ENCODE data around the gene SLC4A1AP. TPM values are rescaled to one million over a fixed set of nuclear protein-coding genes. Genes with fewer than 3 reads are reported as not detected.

Gene SLC4A1AP
- total RNA-seq, 3 donors from 2014 or later, result 32.7 to 37.5 (median 32.7) TPM

DNA sequence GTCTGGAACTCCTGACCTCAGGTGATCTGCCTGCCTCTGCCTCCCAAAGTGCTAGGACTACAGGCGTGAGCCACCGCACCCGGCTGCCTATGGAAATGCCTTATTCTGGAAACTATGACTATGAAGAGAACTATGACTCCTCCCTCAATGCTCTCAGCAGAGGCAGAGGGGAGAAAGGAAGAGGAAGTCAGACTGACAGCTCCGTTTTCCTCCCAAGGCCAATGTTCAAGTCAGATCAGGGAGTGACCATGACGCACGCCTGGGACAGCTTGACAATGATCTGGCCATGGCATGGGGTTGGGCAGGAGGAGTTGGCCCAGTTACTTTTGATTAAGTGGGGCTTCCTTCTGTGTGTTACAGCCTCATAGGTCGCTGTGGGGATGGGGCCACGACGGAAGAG, 63.6 kb downstream of the SLC4A1AP start:
- no peak for ATAC-seq
- Mint-ChIP-seq H3K27me3 (ENCODE audit: low read depth) (no peaks in the 10 kb centered on the region), H3K4me1 (ENCODE audit: low read depth) (peaks cover 3% of the 10 kb centered on the region), H3K4me3 (no peak overlapping the region), H3K9me3 (no peaks in the 10 kb centered on the region), H3K36me3 (ENCODE audit: insufficient read depth) (no peaks in the 10 kb centered on the region)
- DNase-seq, result no peak

DNA sequence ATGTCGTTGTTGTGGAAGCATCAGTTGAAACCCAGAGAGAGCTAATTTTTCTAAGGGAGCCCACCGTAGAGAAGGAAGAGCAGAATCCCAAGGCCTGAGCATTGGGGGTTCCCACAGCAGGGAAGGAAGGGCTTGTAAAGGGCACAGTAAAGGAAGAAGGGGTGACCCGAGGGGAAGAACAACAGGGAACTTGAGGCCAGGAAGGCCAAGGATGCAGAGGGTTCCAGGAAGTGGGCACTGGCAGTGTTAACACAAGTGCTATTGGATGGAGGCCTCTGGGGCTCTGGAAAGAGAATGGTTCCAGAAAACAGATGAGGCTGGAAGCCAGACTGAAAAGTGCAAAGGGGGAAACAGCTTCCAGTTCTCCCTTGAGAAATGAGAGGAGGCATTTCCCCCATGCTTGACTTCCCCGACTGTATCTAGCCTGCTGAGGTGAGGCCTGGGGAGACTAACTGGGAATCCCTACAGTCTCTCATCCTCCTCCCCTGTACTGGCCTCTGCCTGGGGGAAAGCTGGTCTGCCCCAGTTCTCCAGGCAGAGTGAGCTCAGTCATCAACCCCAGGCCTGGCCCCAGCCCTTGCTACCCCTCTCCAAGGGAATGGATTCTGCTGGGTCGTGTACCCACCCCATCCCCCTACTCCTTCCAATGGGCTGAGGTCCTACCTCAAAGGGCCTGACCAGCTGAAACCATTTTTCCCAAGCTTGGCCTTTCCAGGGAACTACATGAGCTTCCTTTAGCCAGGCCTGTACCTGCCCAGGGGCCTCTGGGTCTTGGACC, 64.6 kb downstream of the SLC4A1AP start:
- Mint-ChIP-seq H3K4me1 (ENCODE audit: low read depth) (peaks cover 3% of the 10 kb centered on the region), H3K36me3 (ENCODE audit: insufficient read depth) (no peaks in the 10 kb centered on the region), H3K27me3 (ENCODE audit: low read depth) (no peaks in the 10 kb centered on the region), H3K9me3 (no peaks in the 10 kb centered on the region), H3K4me3 (no peak overlapping the region)
- DNase-seq (no peak), ATAC-seq (no peak)

DNA sequence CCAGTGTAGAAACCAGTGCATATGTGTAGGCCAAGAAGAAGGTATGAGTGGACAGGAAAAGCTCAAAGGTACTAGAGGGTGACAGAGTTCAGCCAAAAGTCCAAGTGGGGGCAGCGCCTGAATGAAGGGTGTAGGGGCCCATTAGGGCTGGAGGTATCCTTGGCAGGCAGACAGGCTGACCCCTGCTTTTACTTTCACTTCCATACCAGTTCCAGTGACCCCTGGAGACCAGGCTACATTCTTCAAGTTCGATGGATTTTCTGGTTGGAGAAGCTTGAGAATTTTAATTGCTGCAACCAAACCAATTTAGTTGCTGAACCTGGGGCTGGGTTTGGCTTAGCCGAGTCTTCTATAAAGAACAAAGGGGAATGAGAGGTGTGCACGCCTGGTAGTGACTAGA, 65.5 kb downstream of the SLC4A1AP start:
- no peaks in the 10 kb centered on the region for H3K36me3 Mint-ChIP-seq (ENCODE audit: insufficient read depth)
- ATAC-seq, result no peak
- no peak overlapping the region for H3K4me3 Mint-ChIP-seq
- H3K27me3 Mint-ChIP-seq (ENCODE audit: low read depth), result no peaks in the 10 kb centered on the region
- H3K9me3 Mint-ChIP-seq, result no peaks in the 10 kb centered on the region
- no peak for DNase-seq
- peaks cover 3% of the 10 kb centered on the region for H3K4me1 Mint-ChIP-seq (ENCODE audit: low read depth)

GRCh38 chr2:27729614-27730013, 65.9 kb downstream of the SLC4A1AP start:
- Mint-ChIP-seq H3K36me3 (ENCODE audit: insufficient read depth) (no peaks in the 10 kb centered on the region), H3K9me3 (no peaks in the 10 kb centered on the region), H3K4me1 (ENCODE audit: low read depth) (peaks cover 5% of the 10 kb centered on the region), H3K4me3 (no peak overlapping the region), H3K27me3 (ENCODE audit: low read depth) (no peaks in the 10 kb centered on the region)
- DNase-seq (no peak), ATAC-seq (no peak)

GRCh38 chr2:27730261-27730662, 66.6 kb downstream of the SLC4A1AP start:
- Mint-ChIP-seq H3K27me3 (ENCODE audit: low read depth) (no peaks in the 10 kb centered on the region), H3K4me1 (ENCODE audit: low read depth) (peaks cover 11% of the 10 kb centered on the region), H3K9me3 (no peaks in the 10 kb centered on the region), H3K36me3 (ENCODE audit: insufficient read depth) (no peaks in the 10 kb centered on the region), H3K4me3 (no peak overlapping the region)
- no peak for DNase-seq
- ATAC-seq, result no peak

- ATAC-seq, result no peak
- no peaks in the 10 kb centered on the region for H3K27me3 Mint-ChIP-seq (ENCODE audit: low read depth)
- no peaks in the 10 kb centered on the region for H3K36me3 Mint-ChIP-seq (ENCODE audit: insufficient read depth)
- no peaks in the 10 kb centered on the region for H3K9me3 Mint-ChIP-seq
- H3K4me3 Mint-ChIP-seq, result no peak overlapping the region
- H3K4me1 Mint-ChIP-seq (ENCODE audit: low read depth), result peaks cover 15% of the 10 kb centered on the region
- DNase-seq, result no peak
Measured at GRCh38 chr2:27730980-27731691, 67.4 kb downstream of the SLC4A1AP start.

GRCh38 chr2:27734305-27734704, 70.6 kb downstream of the SLC4A1AP start:
- ATAC-seq (no peak), DNase-seq (no peak)
- Mint-ChIP-seq H3K27me3 (ENCODE audit: low read depth) (no peaks in the 10 kb centered on the region), H3K4me3 (no peak overlapping the region), H3K4me1 (ENCODE audit: low read depth) (peaks cover 15% of the 10 kb centered on the region), H3K9me3 (no peaks in the 10 kb centered on the region), H3K36me3 (ENCODE audit: insufficient read depth) (no peaks in the 10 kb centered on the region)

DNA sequence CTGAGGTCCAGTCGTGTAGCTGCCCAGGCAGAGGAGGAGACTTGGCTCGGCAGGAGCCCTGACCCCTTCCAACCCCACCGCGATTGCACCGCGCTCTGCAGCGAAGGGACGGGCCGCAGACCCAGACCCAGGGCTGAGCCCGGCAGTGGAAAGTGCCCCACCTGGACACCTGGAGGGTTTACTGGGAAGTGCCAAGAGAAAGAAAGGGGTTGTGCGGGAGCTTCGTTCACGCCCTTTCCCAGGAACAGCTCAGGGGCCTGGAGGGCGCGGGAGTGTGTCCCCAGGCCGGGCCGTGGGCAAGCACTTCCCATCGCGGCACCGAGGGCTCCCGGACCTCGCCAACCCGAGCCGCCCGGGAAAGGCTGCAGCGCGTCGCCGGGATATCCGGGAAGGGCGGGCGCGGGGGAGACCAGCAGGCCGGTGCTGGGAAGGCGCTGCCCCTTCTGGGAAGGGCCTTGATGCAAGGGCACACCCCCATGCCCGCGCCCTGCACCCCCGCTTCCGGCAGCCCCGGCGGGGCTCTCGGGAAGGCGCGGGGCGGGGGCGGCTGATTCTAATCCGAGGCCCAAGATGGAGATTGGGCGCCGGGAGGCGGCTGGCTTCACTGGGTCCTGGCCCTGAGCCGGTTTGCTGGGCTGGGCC, 71.7 kb downstream of the SLC4A1AP start:
- H3K4me3 Mint-ChIP-seq, result peak overlapping the region; percentile 59
- peaks cover 15% of the 10 kb centered on the region for H3K4me1 Mint-ChIP-seq (ENCODE audit: low read depth)
- no peaks in the 10 kb centered on the region for H3K27me3 Mint-ChIP-seq (ENCODE audit: low read depth)
- ATAC-seq (peak; percentile 86 to 87), DNase-seq (peak; percentile 71)
- no peaks in the 10 kb centered on the region for H3K36me3 Mint-ChIP-seq (ENCODE audit: insufficient read depth)
- no peaks in the 10 kb centered on the region for H3K9me3 Mint-ChIP-seq

GRCh38 chr2:27736031-27736889, 72.6 kb downstream of the SLC4A1AP start:
- H3K36me3 Mint-ChIP-seq (ENCODE audit: insufficient read depth), result no peaks in the 10 kb centered on the region
- H3K4me1 Mint-ChIP-seq (ENCODE audit: low read depth), result peaks cover 15% of the 10 kb centered on the region
- no peaks in the 10 kb centered on the region for H3K27me3 Mint-ChIP-seq (ENCODE audit: low read depth)
- DNase-seq (no peak), ATAC-seq (no peak)
- peak overlapping the region; percentile 19 for H3K4me3 Mint-ChIP-seq
- H3K9me3 Mint-ChIP-seq, result no peaks in the 10 kb centered on the region

GRCh38 chr2:27736890-27737204, 73.2 kb downstream of the SLC4A1AP start:
- Mint-ChIP-seq H3K36me3 (ENCODE audit: insufficient read depth) (no peaks in the 10 kb centered on the region), H3K4me1 (ENCODE audit: low read depth) (peaks cover 15% of the 10 kb centered on the region), H3K9me3 (no peaks in the 10 kb centered on the region), H3K27me3 (ENCODE audit: low read depth) (no peaks in the 10 kb centered on the region), H3K4me3 (no peak overlapping the region)
- ATAC-seq (no peak), DNase-seq (no peak)

DNA sequence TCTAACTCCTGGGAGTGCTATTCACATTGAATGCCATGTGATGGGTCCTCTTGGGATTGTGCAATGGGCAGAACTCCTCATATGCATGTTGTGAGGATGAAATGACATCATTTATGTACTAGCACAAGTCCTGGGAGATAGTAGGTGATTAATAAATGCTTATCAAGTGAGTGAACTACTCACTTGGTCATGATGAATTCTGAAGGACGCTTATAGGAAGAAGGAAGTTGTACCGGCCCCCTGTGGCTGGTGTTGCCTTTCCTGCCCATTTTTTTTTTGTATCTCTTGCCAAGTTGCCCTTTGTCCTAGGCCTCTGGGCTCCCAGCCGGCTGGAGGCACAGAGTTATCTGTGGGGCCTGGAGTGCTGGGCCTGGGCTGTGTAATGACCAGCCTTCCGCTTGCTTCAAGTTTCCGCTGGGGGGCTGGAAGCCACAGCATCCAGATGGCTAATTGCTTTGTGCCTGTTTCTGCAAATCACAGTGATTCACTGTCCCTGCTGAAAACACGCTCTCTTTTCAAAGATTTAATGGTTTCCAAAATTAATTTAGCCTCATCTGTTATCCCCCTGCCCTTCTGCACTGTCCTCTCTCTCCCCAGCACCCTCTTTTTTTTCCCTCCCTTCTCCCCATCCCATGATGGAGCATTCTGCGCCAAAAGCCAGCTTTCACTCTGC, 74.1 kb downstream of the SLC4A1AP start:
- Mint-ChIP-seq H3K9me3 (no peaks in the 10 kb centered on the region), H3K36me3 (ENCODE audit: insufficient read depth) (no peaks in the 10 kb centered on the region), H3K4me1 (ENCODE audit: low read depth) (peaks cover 15% of the 10 kb centered on the region), H3K4me3 (no peak overlapping the region), H3K27me3 (ENCODE audit: low read depth) (peaks cover 2% of the 10 kb centered on the region)
- DNase-seq (no peak), ATAC-seq (no peak)

- Mint-ChIP-seq H3K27me3 (ENCODE audit: low read depth) (peaks cover 2% of the 10 kb centered on the region), H3K9me3 (no peaks in the 10 kb centered on the region), H3K4me3 (no peak overlapping the region), H3K36me3 (ENCODE audit: insufficient read depth) (no peaks in the 10 kb centered on the region), H3K4me1 (ENCODE audit: low read depth) (peaks cover 15% of the 10 kb centered on the region)
- no peak for DNase-seq
- ATAC-seq, result no peak
Measured at GRCh38 chr2:27738349-27739057, 74.8 kb downstream of the SLC4A1AP start.

- no peaks in the 10 kb centered on the region for H3K9me3 Mint-ChIP-seq
Measured at GRCh38 chr2:27739058-27739373, 75.3 kb downstream of the SLC4A1AP start.

More at GRCh38 chr2:27739058-27739373, 75.3 kb downstream of the SLC4A1AP start:
- Mint-ChIP-seq H3K27me3 (ENCODE audit: low read depth) (peaks cover 2% of the 10 kb centered on the region), H3K4me1 (ENCODE audit: low read depth) (peaks cover 15% of the 10 kb centered on the region), H3K36me3 (ENCODE audit: insufficient read depth) (no peaks in the 10 kb centered on the region), H3K4me3 (no peak overlapping the region)
- ATAC-seq, result no peak
- no peak for DNase-seq

Data from activated T-cell treated with anti-CD3 and anti-CD28 coated beads, Interleukin-2, amount 50 U/mL, for 4 hours (primary cell).